B cell (primary cell): ENCODE measurements around the gene FGFRL1. TPM values are rescaled to one million over a fixed set of nuclear protein-coding genes. Genes with fewer than 3 reads are reported as not detected.
A peak's percentile ranks its signal among the peaks of the same experiment; 100 is the strongest.

Experiments
- ATAC-seq: fragments of 200-7000 bp; cut with Tn5 transposase; one replicate; pipeline ENCODE4 v1.10.0; 2021; ENCODE audit warnings: low read depth, mild to moderate bottlenecking, moderate number of reproducible peaks, moderate library complexity
- CTCF ChIA-PET: fragments of 350-600 bp; sonication (Branson Sonifier 250); formaldehyde crosslinking; loops from one replicate; lab custom pipeline; 2021; ENCODE audit warnings: antibody characterized with exemption, inconsistent platforms; lab: Charles Lee
- POLR2A ChIA-PET: fragments of 350-600 bp; sonication (Branson Sonifier 250); formaldehyde crosslinking; loops from one replicate; lab custom pipeline; 2021; ENCODE audit warnings: antibody characterized with exemption; lab: Charles Lee
- DNase-seq: peaks from one replicate; pipeline ENCODE4 v3.0.0; 2013
- H2AFZ ChIP-seq: 2 replicates; pipeline ENCODE4 v1.6.1; 2012; ENCODE audit warnings: mild to moderate bottlenecking, low read depth, low read length; ENCODE audit not compliant: insufficient read depth, poor library complexity, severe bottlenecking
- H3K27ac ChIP-seq, 2 donors: 1 replicate in 1 of 2; 2 replicates in 1 of 2; pipeline ENCODE4 v1.5.1; 2012 to 2013; ENCODE audit warnings: low read length in 2 of 2, mild to moderate bottlenecking in 2 of 2, moderate library complexity in 1 of 2
- H3K27me3 ChIP-seq, 4 experiments: fragments of 200-600 bp in 1 of 4; sonication (generic) in 1 of 4; replicated peaks in 1 of 4; 1 replicate in 2 of 4; 2 replicates in 2 of 4; pipeline versions ENCODE4 v1.6.1 to v1.7.0; 2013 to 2016; ENCODE audit warnings: low read length in 3 of 4, mild to moderate bottlenecking in 2 of 4, mixed read lengths in 1 of 4, moderate library complexity in 1 of 4; ENCODE audit not compliant: insufficient read depth in 4 of 4, control insufficient read depth in 3 of 4; ENCODE audit errors: control extremely low read depth in 1 of 4
- H3K36me3 ChIP-seq, 2 experiments: replicated peaks in 1 of 2; 1 replicate in 1 of 2; 2 replicates in 1 of 2; pipeline versions ENCODE4 v1.6.1 to v1.7.1; 2013; ENCODE audit warnings: low read length in 1 of 2; ENCODE audit not compliant: insufficient read depth in 2 of 2, control insufficient read depth in 1 of 2; ENCODE audit errors: control extremely low read depth in 1 of 2, extremely low read depth in 1 of 2
- H3K4me1 ChIP-seq, 2 donors: fragments of 200-600 bp in 1 of 2; sonication (generic) in 1 of 2; 1 replicate in 1 of 2; 2 replicates in 1 of 2; pipeline versions ENCODE4 v1.5.1 to v1.6.1; 2013 to 2017; ENCODE audit warnings: low read length in 2 of 2; ENCODE audit not compliant: control insufficient read depth in 2 of 2, insufficient read depth in 2 of 2
- H3K4me2 ChIP-seq: replicated peaks from 2 replicates; pipeline ENCODE3; 2012; ENCODE audit warnings: mild to moderate bottlenecking, low read depth, low read length; ENCODE audit not compliant: poor library complexity, severe bottlenecking
- H3K4me3 ChIP-seq, 5 experiments: fragments of 200-600 bp in 1 of 5; sonication (generic) in 1 of 5; 1 replicate in 3 of 5; 2 replicates in 2 of 5; pipeline versions ENCODE4 v1.5.1 to v1.7.0; 2011 to 2016; ENCODE audit warnings: low read length in 4 of 5, mild to moderate bottlenecking in 4 of 5, low read depth in 2 of 5, control low read depth in 1 of 5, moderate library complexity in 1 of 5; ENCODE audit not compliant: insufficient read depth in 1 of 5; ENCODE audit errors: control extremely low read depth in 1 of 5, extremely low read depth in 1 of 5
- H3K79me2 ChIP-seq: fragments of 200-600 bp; sonication (generic); one replicate; pipeline ENCODE4 v1.6.0; 2016; ENCODE audit warnings: low read length; ENCODE audit not compliant: control insufficient read depth, insufficient read depth
- H3K9ac ChIP-seq: fragments of 200-600 bp; sonication (generic); 2 replicates; pipeline ENCODE4 v1.6.1; 2017; ENCODE audit warnings: mild to moderate bottlenecking, low read length, moderate library complexity
- H3K9me3 ChIP-seq, 3 donors: one replicate each; pipeline versions ENCODE4 v1.6.1 to v1.7.1; 2013; ENCODE audit warnings: low read length in 2 of 3; ENCODE audit not compliant: control insufficient read depth in 2 of 3, insufficient read depth in 1 of 3; ENCODE audit errors: control extremely low read depth in 1 of 3
- H4K20me1 ChIP-seq: 2 replicates; pipeline ENCODE4 v1.6.0; 2012; ENCODE audit warnings: mild to moderate bottlenecking, low read length; ENCODE audit not compliant: insufficient read depth, control insufficient read depth, poor library complexity, severe bottlenecking
- H3K27ac Mint-ChIP-seq: one replicate; pipeline ENCODE4 v1.8.0; 2021; ENCODE audit warnings: mixed read lengths
- H3K27me3 Mint-ChIP-seq: one replicate; pipeline ENCODE4 v1.8.0; 2021; ENCODE audit warnings: mixed read lengths
- H3K4me1 Mint-ChIP-seq: one replicate; pipeline ENCODE4 v1.8.0; 2021; ENCODE audit warnings: mixed read lengths
- H3K4me3 Mint-ChIP-seq: one replicate; pipeline ENCODE4 v1.8.0; 2021; ENCODE audit warnings: mixed read lengths
- H3K9me3 Mint-ChIP-seq: one replicate; pipeline ENCODE4 v1.8.0; 2022; ENCODE audit warnings: mixed read lengths; ENCODE audit not compliant: insufficient read depth
- CTCF ChIP-seq: fragments of 200-600 bp; IDR thresholded peaks from one replicate; pipeline ENCODE4 v1.8.0; 2022; ENCODE audit warnings: antibody characterized with exemption, mild to moderate bottlenecking
- WGBS: methylation state at CpG from one replicate; pipeline ENCODE4 v1.1.5; 2013; ENCODE audit warnings: missing lambda C conversion rate; ENCODE audit not compliant: insufficient coverage; 5-methylcytosine and 5-hydroxymethylcytosine counted together
- intact Hi-C: fragments of 100-400 bp; cut with micrococcal nuclease; formaldehyde crosslinking; loops from one replicate; pipeline ENCODE4 v1.10.0; 2022
- polyA plus RNA-seq: library from polyadenylated mRNA; depleted of rRNA; stranded (reverse); fragments of >200 nt; gene quantifications from 2 replicates; pipeline ENCODE4 v1.2.3, GENCODE V29; 2012
- total RNA-seq, 2 donors: library from RNA; stranded (reverse); fragments of 120-200 nt in 1 of 2; gene quantifications; 1 replicate in 1 of 2; 2 replicates in 1 of 2; pipeline versions ENCODE4 v1.2.3 to v1.2.4, GENCODE V29; 2013 to 2022

Gene FGFRL1
- total and polyA plus RNA-seq, 2 donors (not counting 1 experiment from before 2014, with no cell fraction given) = 24.1 to 28.9 TPM

GRCh38 chr4:1039493-1040343 lies 28.3 kb downstream of the FGFRL1 start:
- POLR2A ChIA-PET = no interaction called here
- Mint-ChIP-seq H3K27ac (peak overlapping the region; percentile 59), H3K4me1 (no peaks in the 10 kb centered on the region)

More at GRCh38 chr4:1039493-1040343, 28.3 kb downstream of the FGFRL1 start:
- Mint-ChIP-seq H3K27me3 (peaks cover 4% of the 10 kb centered on the region), H3K4me3 (no peak overlapping the region), H3K9me3 (no peaks in the 10 kb centered on the region)
- Histone ChIP-seq H3K36me3 (no peaks in the 10 kb centered on the region), H4K20me1 (no peaks in the 10 kb centered on the region), H3K27ac (no peak overlapping the region), H3K4me3 (no peak overlapping the region), H3K27me3 (peaks cover 0 to 14% (median 9%) of the 10 kb centered on the region in 4 experiments), H3K4me2 (no peak overlapping the region), H3K4me1 (peaks cover 0 to 6% of the 10 kb centered on the region in 2 donors), H3K79me2 (no peaks in the 10 kb centered on the region), H3K9ac (no peak overlapping the region), H3K9me3 (peaks cover 0 to 2% (median 0%) of the 10 kb centered on the region in 3 donors), H2AFZ (no peak overlapping the region)
- no peak for DNase-seq
- 89% methylated on average over 19 of the region's 20 CpGs for WGBS
- TF ChIP-seq CTCF = no peak
- CTCF ChIA-PET = no interaction called here
- no peak for ATAC-seq
- intact Hi-C loops = no loop called here
